Measurements from ENCODE around the gene KIF7.

The KIF7 gene

DNA sequence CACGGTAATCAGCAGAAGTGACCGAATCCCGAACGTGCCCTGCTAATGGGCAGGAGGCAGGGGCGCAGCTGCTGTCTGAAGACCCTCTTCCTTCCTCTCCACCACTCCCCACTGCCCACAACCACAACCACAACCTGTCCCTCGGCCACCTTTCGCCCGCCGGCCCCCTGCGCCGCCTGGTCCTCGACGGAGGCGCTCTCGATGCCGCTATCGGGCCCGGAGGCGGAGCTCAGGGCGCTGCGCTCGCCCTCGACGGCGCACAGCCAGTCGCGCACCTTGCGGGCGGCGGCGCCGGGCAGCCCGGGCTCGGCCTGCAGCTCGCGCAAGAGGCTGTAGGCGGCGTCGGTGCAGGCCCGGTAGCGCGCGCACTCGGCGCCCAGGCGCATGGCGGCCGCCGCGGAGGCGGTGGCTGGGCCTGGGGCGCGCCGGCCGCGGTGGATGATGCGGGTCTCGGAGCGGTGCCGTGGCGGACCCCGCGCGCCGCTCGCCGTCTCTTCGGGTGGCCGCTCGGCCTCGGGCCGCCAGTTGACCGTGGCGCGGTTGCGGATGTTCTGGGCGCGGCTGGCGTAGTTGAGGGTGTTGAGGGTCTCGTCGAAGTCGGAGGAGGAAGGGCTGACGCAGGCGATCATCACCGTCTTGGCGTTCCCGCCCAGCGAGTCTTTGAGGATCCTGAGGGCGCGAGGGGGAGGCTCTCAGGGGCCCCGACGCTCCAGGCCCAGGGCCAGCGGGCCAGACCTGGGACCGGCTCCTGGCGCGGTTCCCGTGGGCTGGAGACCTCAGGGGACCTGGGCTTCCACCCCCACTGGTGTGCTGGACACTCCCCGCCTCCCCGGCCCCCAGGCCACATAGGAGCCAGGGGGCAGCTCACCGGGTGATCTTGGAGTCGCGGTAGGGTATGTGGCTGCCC lies 6.9 kb downstream of the KIF7 start:
- DNase-seq = no peak

DNA sequence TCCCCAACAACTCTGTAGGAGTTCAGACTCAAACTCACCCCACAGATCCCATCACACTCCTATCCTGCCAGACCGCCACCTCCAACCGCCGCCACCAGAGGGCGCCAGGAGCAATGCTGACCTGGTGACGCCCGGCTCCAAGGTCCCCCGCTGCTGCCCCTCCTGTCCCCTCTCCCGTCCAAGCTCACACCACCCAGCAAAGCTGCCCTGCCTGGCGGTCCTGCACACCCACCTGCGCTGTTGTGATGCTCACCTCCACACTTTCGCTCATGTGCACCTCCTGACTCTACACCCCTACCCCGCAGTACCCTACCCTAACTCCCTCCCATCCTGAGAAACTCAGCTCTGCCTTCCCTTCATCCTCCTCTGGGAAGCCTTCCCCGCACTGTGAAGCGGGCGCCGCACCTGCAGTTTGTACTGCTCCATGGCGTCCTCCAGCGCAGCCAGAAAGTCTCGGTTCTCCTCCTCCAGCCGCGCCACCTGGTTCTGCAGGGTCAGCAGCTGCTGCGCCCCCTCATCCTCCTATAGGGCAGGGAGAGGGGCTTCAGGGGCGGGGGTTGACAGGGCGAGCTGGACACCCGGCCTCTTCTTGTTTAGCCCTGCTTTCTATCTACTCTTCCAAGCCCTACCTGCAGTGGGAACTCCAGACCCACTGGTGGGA lies 7.9 kb downstream of the KIF7 start:
- DNase-seq = peak; percentile 41

GRCh38 chr15:89646416-89647141 lies 8.7 kb downstream of the KIF7 start:
- DNase-seq = no peak

DNA sequence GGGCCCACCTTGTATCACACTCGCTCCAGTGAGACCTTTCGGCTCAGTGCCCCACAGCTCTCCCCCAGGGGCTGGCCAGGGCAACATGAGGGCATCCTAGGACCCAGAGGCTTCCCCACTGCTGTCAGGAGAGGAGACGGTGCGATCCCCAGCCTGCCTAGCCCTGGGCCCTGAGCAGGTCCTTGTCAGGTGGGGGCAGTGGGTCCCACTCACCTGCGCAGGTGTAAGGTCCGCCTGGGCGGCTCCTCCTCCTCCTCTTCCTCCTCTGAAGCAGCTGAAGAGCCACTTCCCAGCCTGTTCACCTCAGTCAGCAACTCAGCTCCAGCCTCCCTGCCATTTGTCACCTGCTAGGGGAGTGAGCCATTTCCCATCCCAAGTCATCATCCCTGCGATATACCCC lies 9.6 kb downstream of the KIF7 start:
- DNase-seq = no peak

DNA sequence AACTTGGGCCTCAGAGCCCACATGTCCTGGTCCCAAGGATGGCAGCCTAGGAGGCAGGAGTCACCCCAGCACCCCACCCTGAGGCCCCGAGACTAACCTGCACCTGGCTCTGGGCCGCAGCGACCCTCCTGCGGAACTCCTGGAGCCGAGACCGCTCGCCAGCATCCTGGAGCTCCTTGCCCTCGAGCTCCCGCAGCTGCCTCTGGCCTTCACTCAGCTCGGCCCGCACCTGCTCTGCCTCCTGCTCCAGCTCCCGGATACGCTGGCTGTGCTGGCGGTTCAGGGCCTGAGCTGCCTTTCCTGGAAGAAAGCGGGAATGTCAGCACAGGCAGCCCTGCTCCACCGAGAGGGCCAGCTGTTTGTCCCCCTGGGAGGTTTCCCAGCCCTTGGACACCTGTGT lies 13.2 kb downstream of the KIF7 start:
- no peak for DNase-seq

DNA sequence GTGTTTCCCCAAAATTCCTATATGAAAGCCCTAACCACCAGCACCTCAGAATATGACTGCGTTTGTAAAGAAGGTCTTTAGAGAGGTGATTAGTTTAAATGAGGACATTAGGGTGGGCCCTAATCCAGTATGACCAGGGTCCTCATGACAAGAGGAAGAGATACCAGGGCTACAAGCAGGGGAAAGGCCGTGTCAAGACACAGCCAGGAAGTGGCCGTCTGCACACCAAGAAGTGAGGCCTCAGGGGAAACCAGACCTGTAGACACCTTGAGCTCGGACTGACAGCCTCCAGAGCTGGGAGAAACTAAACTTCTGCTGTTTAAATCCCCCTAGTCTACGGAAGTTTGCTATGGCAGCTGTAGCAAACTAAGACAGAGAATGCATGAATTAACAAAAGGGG lies 14.2 kb downstream of the KIF7 start:
- DNase-seq = no peak

GRCh38 chr15:89640245-89640644 lies 15.0 kb downstream of the KIF7 start:
- no peak for DNase-seq

DNA sequence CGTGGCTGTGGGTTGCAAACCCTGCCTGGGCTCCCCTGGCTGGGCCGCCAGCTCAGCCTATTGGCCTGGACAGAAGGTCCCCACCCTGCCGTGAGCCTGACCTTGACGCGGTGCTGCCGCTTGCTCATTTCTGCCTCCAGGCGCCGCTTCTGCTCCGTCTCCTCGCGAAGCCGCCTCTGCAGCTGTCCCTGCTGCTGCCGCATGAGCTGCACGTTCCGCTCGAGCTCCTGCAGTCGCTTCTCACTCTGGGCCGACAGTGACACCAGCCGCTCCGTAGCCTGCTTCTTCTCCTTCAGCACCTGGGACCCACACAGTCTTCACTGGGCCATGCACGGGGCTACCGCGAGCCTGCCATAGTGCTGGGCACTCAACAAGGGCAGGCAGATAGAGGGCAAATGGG lies 21.7 kb downstream of the KIF7 start:
- DNase-seq = no peak

- DNase-seq = no peak
Observed at GRCh38 chr15:89632563-89633430, 22.5 kb downstream of the KIF7 start.

- no peak for DNase-seq
Observed at GRCh38 chr15:89631902-89632264, 23.4 kb downstream of the KIF7 start.

- no peak for DNase-seq
Observed at GRCh38 chr15:89630974-89631901, 24.0 kb downstream of the KIF7 start.

- no peak for DNase-seq
Observed at GRCh38 chr15:89630260-89630659, 25.0 kb downstream of the KIF7 start.

DNA sequence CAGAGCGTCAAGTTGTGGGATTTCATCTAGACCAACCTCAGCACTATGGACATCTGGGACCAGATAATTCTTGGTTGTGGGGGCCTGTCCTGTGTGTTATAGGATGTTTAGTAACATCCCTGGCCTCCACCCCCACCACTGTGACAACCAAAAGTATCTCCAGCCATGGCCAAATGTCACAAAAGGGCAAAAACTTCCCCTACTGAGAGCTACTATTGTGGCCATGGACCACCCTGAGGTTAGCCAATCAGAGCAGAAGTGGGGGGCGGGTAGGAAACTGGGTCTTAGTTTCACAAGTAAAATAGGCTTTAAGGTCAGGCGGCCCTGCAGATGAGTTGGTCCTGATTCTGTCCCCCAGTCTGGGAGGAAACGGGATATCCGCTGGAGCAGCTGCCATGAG lies 25.4 kb downstream of the KIF7 start:
- no peak for DNase-seq

- no peak for DNase-seq
Observed at GRCh38 chr15:89628806-89629715, 26.2 kb downstream of the KIF7 start.

DNA sequence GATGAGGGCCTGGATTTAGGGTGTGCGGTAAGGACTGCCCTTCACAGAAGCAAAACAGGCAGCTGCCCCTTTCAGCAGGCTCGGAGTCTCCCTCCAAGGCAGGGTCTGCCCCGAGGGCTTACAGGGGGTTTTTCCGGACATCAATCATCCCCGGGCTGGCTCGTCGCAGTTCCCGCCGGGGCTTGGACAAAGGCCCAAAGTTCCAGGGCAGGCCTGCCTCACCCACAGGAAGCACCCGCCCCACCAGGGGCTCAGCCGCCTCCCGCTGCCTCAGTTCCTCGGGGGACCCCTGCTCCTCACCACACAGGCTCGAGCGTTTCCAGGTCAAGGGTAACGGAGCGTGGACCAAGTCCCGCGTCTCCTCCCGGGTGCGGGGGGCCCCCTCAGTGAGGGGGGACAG lies 27.0 kb downstream of the KIF7 start:
- no peak for DNase-seq

DNA sequence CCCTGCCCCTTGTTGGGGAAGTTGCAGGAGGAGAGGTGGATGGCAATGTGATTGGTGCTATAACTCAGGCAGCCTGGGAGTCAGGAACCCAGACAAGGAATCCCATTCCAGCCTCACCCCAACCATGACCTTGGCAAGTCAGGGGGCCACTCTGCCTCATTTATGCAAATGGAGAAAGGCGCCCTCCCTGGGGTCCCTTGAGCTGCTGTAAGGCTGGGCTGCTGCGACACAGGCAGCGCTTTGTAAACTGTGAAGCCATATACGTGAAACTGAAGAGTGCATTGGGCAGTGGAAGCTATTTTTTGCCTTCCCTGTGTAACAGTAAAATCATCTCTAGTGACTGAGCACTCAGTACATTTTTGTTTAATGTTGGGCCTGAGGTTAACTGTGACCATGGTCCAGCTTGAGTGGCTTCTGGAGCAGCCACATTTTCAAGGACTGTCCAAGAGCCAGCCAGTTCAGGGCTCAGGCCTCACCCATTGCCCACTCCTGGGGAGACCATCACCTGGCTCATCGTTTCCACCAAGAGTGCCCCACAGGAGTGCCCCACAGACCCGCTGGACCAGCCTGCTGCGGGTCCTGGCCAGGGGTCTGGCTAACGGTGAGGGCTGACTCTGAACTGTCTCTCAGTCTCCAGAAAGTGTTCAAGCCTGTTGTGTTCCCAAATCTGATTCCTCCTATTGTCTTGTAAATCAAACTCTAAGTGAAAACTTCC lies 27.9 kb downstream of the KIF7 start:
- no peak for DNase-seq

GRCh38 chr15:89625716-89626115 lies 29.6 kb downstream of the KIF7 start:
- no peak for DNase-seq

- DNase-seq = no peak
Observed at GRCh38 chr15:89623165-89623564, 32.1 kb downstream of the KIF7 start.

- no peak for DNase-seq
Observed at GRCh38 chr15:89621547-89621946, 33.7 kb downstream of the KIF7 start.

GRCh38 chr15:89616228-89616627 lies 39.0 kb downstream of the KIF7 start:
- no peak for DNase-seq
